ENCODE data around the gene USP40. TPM values are rescaled to one million over a fixed set of nuclear protein-coding genes. Genes with fewer than 3 reads are reported as not detected.
A peak's percentile ranks its signal among the peaks of the same experiment; 100 is the strongest.

USP40 gene
- total RNA-seq, 4 donors from 2014 or later, result 41.7 to 68.0 (median 54.2) TPM

- H3K4me3 ChIP-seq, result no peak overlapping the region
- no peaks in the 10 kb centered on the region for H3K9me3 ChIP-seq
- no peaks in the 10 kb centered on the region for H3K4me1 ChIP-seq
- H3K36me3 ChIP-seq, result peaks cover 0 to 93% (median 38%) of the 10 kb centered on the region in 3 donors
- no peaks in the 10 kb centered on the region for H3K27me3 ChIP-seq
- DNase-seq (ENCODE audit: low spot score in 2 of 2), result no peak
- no peak overlapping the region for H3K27ac ChIP-seq
- TF ChIP-seq POLR2A (IDR thresholded peaks at IDR 0.05) (no peak), EP300 (IDR thresholded peaks at IDR 0.05) (no peak), CTCF (IDR thresholded peaks at IDR 0.05) (no peak)
- 87 to 88% methylated on average over 9 of the region's 9 CpGs for WGBS, 2 donors
Measured at GRCh38 chr2:233451950-233452349, 114.6 kb downstream of the USP40 start.

- Histone ChIP-seq H3K9me3 (no peaks in the 10 kb centered on the region), H3K27me3 (no peaks in the 10 kb centered on the region), H3K4me1 (no peaks in the 10 kb centered on the region), H3K36me3 (peaks cover 0 to 94% (median 35%) of the 10 kb centered on the region in 3 donors), H3K4me3 (no peak overlapping the region), H3K27ac (no peak overlapping the region)
- TF ChIP-seq CTCF (IDR thresholded peaks at IDR 0.05), result no peak
- TF ChIP-seq POLR2A (IDR thresholded peaks at IDR 0.05), result no peak
- no peak for TF ChIP-seq EP300 (IDR thresholded peaks at IDR 0.05)
- 92 to 94% methylated on average over 22 of the region's 22 CpGs for WGBS, 2 donors
- DNase-seq (ENCODE audit: low spot score in 2 of 2), result peak in 1 of 2 donors; percentile 8
Measured at GRCh38 chr2:233450864-233451575, 115.6 kb downstream of the USP40 start.

GRCh38 chr2:233449921-233450863, 116.4 kb downstream of the USP40 start:
- H3K27me3 ChIP-seq, result no peaks in the 10 kb centered on the region
- H3K27ac ChIP-seq, result no peak overlapping the region
- no peak overlapping the region for H3K4me3 ChIP-seq
- TF ChIP-seq POLR2A (IDR thresholded peaks at IDR 0.05) (no peak), EP300 (IDR thresholded peaks at IDR 0.05) (no peak), CTCF (IDR thresholded peaks at IDR 0.05) (no peak)
- no peaks in the 10 kb centered on the region for H3K9me3 ChIP-seq
- WGBS, 2 donors, result 93 to 94% methylated on average over 30 to 31 of the region's 33 CpGs
- DNase-seq (ENCODE audit: low spot score in 2 of 2), result peak in 1 of 2 donors; percentile 8
- H3K4me1 ChIP-seq, result no peaks in the 10 kb centered on the region
- peaks cover 0 to 94% (median 28%) of the 10 kb centered on the region in 3 donors for H3K36me3 ChIP-seq

- no peaks in the 10 kb centered on the region for H3K4me1 ChIP-seq
- H3K27me3 ChIP-seq, result no peaks in the 10 kb centered on the region
- no peak overlapping the region for H3K27ac ChIP-seq
- DNase-seq (ENCODE audit: low spot score in 2 of 2), result no peak
- no peak overlapping the region for H3K4me3 ChIP-seq
- TF ChIP-seq POLR2A (IDR thresholded peaks at IDR 0.05), result no peak
- peak; percentile 32 to 66 (median 62) for TF ChIP-seq CTCF (IDR thresholded peaks at IDR 0.05)
- no peak for TF ChIP-seq EP300 (IDR thresholded peaks at IDR 0.05)
- H3K9me3 ChIP-seq, result no peaks in the 10 kb centered on the region
- WGBS, 2 donors, result 59 to 70% methylated on average over 29 to 31 of the region's 31 CpGs
- H3K36me3 ChIP-seq, result peaks cover 0 to 91% (median 22%) of the 10 kb centered on the region in 3 donors
Measured at GRCh38 chr2:233449081-233449901, 117.3 kb downstream of the USP40 start.
